GM18502 (cell line): Measurements from ENCODE around the gene MAP1LC3A.

Experiments
- ATAC-seq: cut with Tn5 transposase; IDR thresholded peaks from one replicate; pipeline ENCODE4 v1.9.1; 2021; ENCODE audit warnings: mild to moderate bottlenecking; ENCODE audit not compliant: unreplicated experiment, poor library complexity

MAP1LC3A gene

GRCh38 chr20:34573541-34574300 is 15.2 kb downstream of the MAP1LC3A start:
- ATAC-seq: no peak

GRCh38 chr20:34574426-34574825 is 15.9 kb downstream of the MAP1LC3A start:
- no peak for ATAC-seq

- ATAC-seq: no peak
Measured at GRCh38 chr20:34574861-34575260, 16.3 kb downstream of the MAP1LC3A start.

- no peak for ATAC-seq
Measured at GRCh38 chr20:34575271-34575670, 16.8 kb downstream of the MAP1LC3A start.

GRCh38 chr20:34575756-34576155 is 17.2 kb downstream of the MAP1LC3A start:
- no peak for ATAC-seq

GRCh38 chr20:34577061-34577460 is 18.5 kb downstream of the MAP1LC3A start:
- no peak for ATAC-seq

GRCh38 chr20:34578025-34578424 is 19.5 kb downstream of the MAP1LC3A start:
- no peak for ATAC-seq

GRCh38 chr20:34578521-34578920 is 20.0 kb downstream of the MAP1LC3A start:
- no peak for ATAC-seq

- ATAC-seq: no peak
Measured at GRCh38 chr20:34579191-34579978, 20.9 kb downstream of the MAP1LC3A start.

- no peak for ATAC-seq
Measured at GRCh38 chr20:34579979-34580940, 21.7 kb downstream of the MAP1LC3A start.

- no peak for ATAC-seq
Measured at GRCh38 chr20:34581341-34582184, 23.0 kb downstream of the MAP1LC3A start.

- ATAC-seq: no peak
Measured at GRCh38 chr20:34582221-34582620, 23.7 kb downstream of the MAP1LC3A start.

GRCh38 chr20:34582911-34583310 is 24.4 kb downstream of the MAP1LC3A start:
- ATAC-seq: no peak

GRCh38 chr20:34583544-34583943 is 25.0 kb downstream of the MAP1LC3A start:
- ATAC-seq: no peak

GRCh38 chr20:34585019-34585418 is 26.5 kb downstream of the MAP1LC3A start:
- no peak for ATAC-seq

GRCh38 chr20:34586488-34587163 is 28.1 kb downstream of the MAP1LC3A start:
- ATAC-seq: no peak

GRCh38 chr20:34595377-34596184 is 37.1 kb downstream of the MAP1LC3A start:
- ATAC-seq: no peak
